SU-DHL-6 (cell line): ENCODE data around the gene GPRIN3.

Experiments used
- H2AFZ ChIP-seq: fragments of 200-600 bp; sonication (generic); 2 replicates; pipeline ENCODE4 v1.6.1; 2014; ENCODE audit warnings: low read depth, mild to moderate bottlenecking, moderate library complexity, mixed read lengths, antibody characterized with exemption, low read length; ENCODE audit not compliant: severe bottlenecking
- H3F3A ChIP-seq: fragments of 200-600 bp; shearing (Covaris generic); 2 replicates; pipeline ENCODE4 v1.6.0; 2016; ENCODE audit warnings: antibody characterized with exemption, mild to moderate bottlenecking; ENCODE audit not compliant: insufficient read depth
- H3K27ac ChIP-seq: fragments of 200-600 bp; sonication (generic); 2 replicates; pipeline ENCODE4 v1.5.1; 2016; ENCODE audit warnings: low read depth, mild to moderate bottlenecking, low read length, moderate library complexity, mixed read lengths
- H3K27me3 ChIP-seq: fragments of 200-600 bp; sonication (generic), shearing (Covaris generic); 2 replicates; pipeline ENCODE4 v1.6.0; 2014; ENCODE audit warnings: mild to moderate bottlenecking, low read length
- H3K36me3 ChIP-seq: fragments of 200-600 bp; sonication (generic); 2 replicates; pipeline ENCODE4 v1.6.1; 2014; ENCODE audit warnings: mild to moderate bottlenecking, low read length, mixed read lengths
- H3K4me2 ChIP-seq: fragments of 300-600, 200-600 bp; shearing (Covaris generic), sonication (generic); 2 replicates; pipeline ENCODE4 v1.6.0; 2014; ENCODE audit warnings: low read length, low read depth, mild to moderate bottlenecking; ENCODE audit not compliant: poor library complexity, severe bottlenecking
- H3K4me3 ChIP-seq: fragments of 200-600 bp; sonication (generic); 2 replicates; pipeline ENCODE4 v1.5.1; 2014; ENCODE audit warnings: antibody characterized with exemption, low read length, mild to moderate bottlenecking, mixed read lengths; ENCODE audit not compliant: insufficient read depth, poor library complexity, severe bottlenecking
- H3K79me2 ChIP-seq: fragments of 200-600 bp; sonication (generic); 2 replicates; pipeline ENCODE4 v1.6.1; 2014; ENCODE audit warnings: mild to moderate bottlenecking, low read length, moderate library complexity; ENCODE audit not compliant: insufficient read depth
- H3K9ac ChIP-seq: fragments of 200-600 bp; sonication (generic); 2 replicates; pipeline ENCODE4 v1.7.0; 2014; ENCODE audit warnings: mild to moderate bottlenecking, low read length
- H3K9me2 ChIP-seq: fragments of 200-600 bp; sonication (generic); replicated peaks from 2 replicates; pipeline ENCODE4 v1.6.1; 2014; ENCODE audit warnings: low read length; ENCODE audit not compliant: insufficient read depth
- H3K9me3 ChIP-seq: fragments of 200-600 bp; sonication (generic); 2 replicates; pipeline ENCODE4 v1.6.1; 2014; ENCODE audit warnings: low read length, mixed read lengths; ENCODE audit not compliant: insufficient read depth
- H4K20me1 ChIP-seq: fragments of 200-600 bp; sonication (generic); 2 replicates; pipeline ENCODE4 v1.6.1; 2014; ENCODE audit warnings: low read depth, mild to moderate bottlenecking, antibody characterized with exemption, low read length, moderate library complexity, mixed read lengths
- CTCF ChIP-seq: fragments of 200-600 bp; sonication (generic); IDR thresholded peaks from one replicate; pipeline ENCODE4 v1.5.1; 2017; ENCODE audit warnings: antibody characterized with exemption, mild to moderate bottlenecking, low read length, moderate library complexity; ENCODE audit not compliant: insufficient read depth, poor library complexity, severe bottlenecking
- EZH2phosphoT487 ChIP-seq: fragments of 200-600 bp; sonication (generic), shearing (Covaris generic); conservative IDR thresholded peaks from 2 replicates; pipeline ENCODE4 v1.6.1; 2018; ENCODE audit warnings: mild to moderate bottlenecking, antibody characterized with exemption, low read length, moderate library complexity, mixed read lengths

The GPRIN3 gene

DNA sequence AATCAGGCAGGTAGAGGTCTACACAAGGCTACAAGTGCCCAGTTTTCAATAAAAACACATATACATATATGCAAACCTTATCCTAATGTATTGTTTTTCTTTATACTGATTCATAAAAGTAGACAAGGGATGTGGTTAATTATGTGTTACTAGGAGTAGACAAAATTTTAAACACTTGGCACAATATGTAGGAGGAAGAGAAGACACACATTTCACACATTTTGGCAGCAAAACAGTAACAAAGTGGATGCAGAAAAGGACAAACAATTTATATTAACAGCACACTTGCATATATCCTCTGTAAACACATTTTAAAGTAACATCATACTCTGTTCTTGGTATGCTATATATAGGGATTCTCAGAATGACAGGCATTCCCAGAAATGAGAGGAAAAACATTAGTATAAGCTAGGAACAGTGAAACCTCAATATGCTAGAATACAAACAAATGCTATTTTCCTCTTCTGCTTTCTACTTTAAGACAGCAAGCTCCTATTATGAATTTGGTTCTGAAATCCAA, 63.8 kb downstream of the GPRIN3 start:
- H3K27ac ChIP-seq, result no peak overlapping the region
- H3K4me2 ChIP-seq, result no peak overlapping the region
- H3K9me2 ChIP-seq, result no peaks in the 10 kb centered on the region

GRCh38 chr4:89242864-89243732, 64.5 kb downstream of the GPRIN3 start:
- H3K9ac ChIP-seq, result no peak overlapping the region
- no peak overlapping the region for H3K4me2 ChIP-seq
- no peak overlapping the region for H3K4me3 ChIP-seq
- H3K9me3 ChIP-seq, result no peaks in the 10 kb centered on the region
- H3K9me2 ChIP-seq, result no peaks in the 10 kb centered on the region
- H3K36me3 ChIP-seq, result no peaks in the 10 kb centered on the region
- no peaks in the 10 kb centered on the region for H3F3A ChIP-seq
- no peaks in the 10 kb centered on the region for H3K27me3 ChIP-seq
- no peak overlapping the region for H3K27ac ChIP-seq
- no peaks in the 10 kb centered on the region for H4K20me1 ChIP-seq
- TF ChIP-seq EZH2phosphoT487 (no peak), CTCF (no peak)
- no peak overlapping the region for H2AFZ ChIP-seq
- H3K79me2 ChIP-seq, result no peaks in the 10 kb centered on the region

More for the DNA sequence above, 63.8 kb downstream of the GPRIN3 start:
- H4K20me1 ChIP-seq, result no peaks in the 10 kb centered on the region
- H3K9ac ChIP-seq, result no peak overlapping the region
- no peaks in the 10 kb centered on the region for H3K27me3 ChIP-seq
- no peaks in the 10 kb centered on the region for H3K9me3 ChIP-seq
- no peaks in the 10 kb centered on the region for H3K36me3 ChIP-seq
- no peak overlapping the region for H3K4me3 ChIP-seq
- H2AFZ ChIP-seq, result no peak overlapping the region
- H3F3A ChIP-seq, result no peaks in the 10 kb centered on the region
- H3K79me2 ChIP-seq, result no peaks in the 10 kb centered on the region
- TF ChIP-seq CTCF, result no peak
- no peak for TF ChIP-seq EZH2phosphoT487

GRCh38 chr4:89242216-89242615, 65.4 kb downstream of the GPRIN3 start:
- no peaks in the 10 kb centered on the region for H3K27me3 ChIP-seq
- H3K9ac ChIP-seq, result no peak overlapping the region
- H3K27ac ChIP-seq, result no peak overlapping the region
- no peaks in the 10 kb centered on the region for H3K79me2 ChIP-seq
- H3K9me3 ChIP-seq, result no peaks in the 10 kb centered on the region
- H3K36me3 ChIP-seq, result no peaks in the 10 kb centered on the region
- H3K9me2 ChIP-seq, result no peaks in the 10 kb centered on the region
- H3K4me3 ChIP-seq, result no peak overlapping the region
- no peak overlapping the region for H3K4me2 ChIP-seq
- H3F3A ChIP-seq, result no peaks in the 10 kb centered on the region
- TF ChIP-seq CTCF (no peak), EZH2phosphoT487 (no peak)
- no peaks in the 10 kb centered on the region for H4K20me1 ChIP-seq
- no peak overlapping the region for H2AFZ ChIP-seq
